HG02759 (cell line): Measurements from ENCODE around the gene ANKRD12.

Source experiments
- ATAC-seq: cut with Tn5 transposase; IDR thresholded peaks from one replicate; pipeline ENCODE4 v1.9.1; 2021; ENCODE audit warnings: mild to moderate bottlenecking, moderate library complexity; ENCODE audit not compliant: unreplicated experiment

Gene ANKRD12

DNA sequence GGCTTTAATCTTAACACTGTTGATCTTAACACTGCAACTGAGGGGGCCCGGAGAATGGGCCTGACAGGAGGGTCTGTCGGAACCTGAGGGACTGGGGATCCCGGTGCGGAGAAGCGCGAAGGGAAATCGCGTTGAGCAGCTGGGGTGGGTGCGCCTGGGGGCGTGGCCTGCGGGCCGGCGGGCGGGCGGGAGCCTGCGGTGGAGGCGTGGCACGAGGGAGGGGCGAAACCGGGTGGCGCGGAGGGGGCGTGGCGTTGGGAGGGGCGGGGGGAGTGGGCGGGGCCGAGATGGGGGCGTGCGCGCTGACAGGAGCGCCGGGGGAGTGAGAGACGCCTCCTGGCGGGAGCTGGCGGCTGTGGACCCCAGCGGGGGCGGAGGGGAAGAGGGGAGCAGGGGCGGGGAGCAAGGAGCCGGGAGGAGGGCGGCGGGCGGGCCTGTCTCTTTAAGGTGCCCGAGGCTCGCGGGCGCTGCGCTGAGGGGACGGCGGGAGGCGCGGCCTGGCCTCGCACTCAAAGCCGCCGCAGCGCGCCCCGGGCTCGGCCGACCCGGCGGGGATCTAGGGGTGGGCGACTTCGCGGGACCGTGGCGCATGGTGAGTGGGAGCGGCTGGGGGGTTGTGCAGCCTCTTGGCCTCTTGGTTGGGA lies 197.9 kb downstream of the ANKRD12 start, which contains the start of gene TWSG1:
TSS of gene TWSG1 (plus strand) at position 445 of the 644 bp plus-strand sequence. CDS start 2,457 bp downstream, outside the sequence.
- ATAC-seq = peak; percentile 84

DNA sequence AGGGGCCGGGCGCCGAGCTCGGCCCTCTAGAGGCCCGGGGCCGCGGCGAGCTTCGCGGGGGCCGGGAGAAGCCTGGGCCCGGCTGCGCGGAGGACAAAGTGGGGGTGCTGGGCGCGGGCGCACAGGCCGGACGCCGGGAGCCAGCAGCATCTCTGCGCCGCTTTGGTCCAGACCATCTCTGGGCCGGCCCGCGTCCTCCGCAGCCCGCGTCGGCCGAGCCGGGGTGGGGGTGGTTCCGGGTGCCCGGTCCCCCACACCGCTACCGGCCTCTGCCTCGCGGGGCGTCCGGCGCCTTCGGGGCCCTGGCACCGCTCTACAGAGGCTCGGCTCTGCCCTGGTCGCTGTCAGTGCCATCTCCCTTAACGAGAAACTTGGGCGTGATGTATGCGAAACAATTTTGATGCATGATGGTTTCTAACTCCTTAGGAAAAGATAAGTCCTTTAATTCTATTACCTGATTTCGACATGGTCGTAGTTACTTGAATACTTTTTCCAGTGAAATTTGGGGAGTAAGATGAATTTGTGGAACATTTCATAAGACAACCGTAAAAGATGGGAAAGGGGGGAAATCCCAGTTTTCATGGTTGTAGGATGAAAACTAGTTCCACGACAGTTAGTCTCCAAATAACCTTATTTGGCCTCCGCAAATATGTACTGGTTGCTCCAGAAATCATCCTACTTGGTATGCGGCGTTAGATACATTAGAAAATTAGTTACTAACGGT lies 198.6 kb downstream of the ANKRD12 start:
- peak; percentile 44 for ATAC-seq
